Ascending aorta (tissue), 2 donors: ENCODE data around the gene EDA. TPM values are rescaled to one million over a fixed set of nuclear protein-coding genes. Genes with fewer than 3 reads are reported as not detected.

Experiments
- DNase-seq, 2 donors: peaks; one replicate each; pipeline ENCODE4 v3.0.0-alpha.2; 2019; ENCODE audit warnings: low spot score in 2 of 2
- H3K27ac ChIP-seq, 2 donors: fragments of 200-600 bp; sonication (generic); one replicate each; pipeline ENCODE4 v1.5.1; 2016 to 2017; ENCODE audit warnings: mild to moderate bottlenecking in 1 of 2
- H3K27me3 ChIP-seq: fragments of 200-600 bp; sonication (generic); one replicate; pipeline ENCODE4 v1.5.1; 2017
- H3K36me3 ChIP-seq, 2 donors: fragments of 200-600 bp; sonication (generic); one replicate each; pipeline ENCODE4 v1.5.1; 2016
- H3K4me1 ChIP-seq, 2 donors: fragments of 200-600 bp; sonication (generic); one replicate each; pipeline ENCODE4 v1.5.1; 2016 to 2017; ENCODE audit warnings: mild to moderate bottlenecking in 1 of 2
- H3K4me3 ChIP-seq, 2 donors: fragments of 200-600 bp; sonication (generic); one replicate each; pipeline ENCODE4 v1.5.1; 2016 to 2017; ENCODE audit warnings: mild to moderate bottlenecking in 1 of 2
- H3K9me3 ChIP-seq, 2 donors: fragments of 200-600 bp; sonication (generic); one replicate each; pipeline ENCODE4 v1.5.1; 2016
- intact Hi-C: fragments of 100-400 bp; cut with DNase I; formaldehyde crosslinking; loops from one replicate; pipeline ENCODE4 v1.15.1; 2023
- total RNA-seq: library from RNA; depleted of rRNA; stranded (reverse); fragments of >200 nt; gene quantifications from one replicate; pipeline ENCODE4 v1.1.0, GENCODE V29; 2016
- TF ChIP-seq, protein P1 (sequence below), 3 experiments: fragments of 200-600 bp in 2 of 3; fragments of 450-650 bp in 1 of 3; sonication (generic) in 2 of 3; IDR thresholded peaks; one replicate each; pipeline ENCODE4 v1.5.1; 2016 to 2019; ENCODE audit warnings: antibody characterized with exemption in 3 of 3, mild to moderate bottlenecking in 1 of 3, moderate library complexity in 1 of 3

EDA gene
- total RNA-seq, 1 donor from 2014 or later, result 1.7 TPM

DNA sequence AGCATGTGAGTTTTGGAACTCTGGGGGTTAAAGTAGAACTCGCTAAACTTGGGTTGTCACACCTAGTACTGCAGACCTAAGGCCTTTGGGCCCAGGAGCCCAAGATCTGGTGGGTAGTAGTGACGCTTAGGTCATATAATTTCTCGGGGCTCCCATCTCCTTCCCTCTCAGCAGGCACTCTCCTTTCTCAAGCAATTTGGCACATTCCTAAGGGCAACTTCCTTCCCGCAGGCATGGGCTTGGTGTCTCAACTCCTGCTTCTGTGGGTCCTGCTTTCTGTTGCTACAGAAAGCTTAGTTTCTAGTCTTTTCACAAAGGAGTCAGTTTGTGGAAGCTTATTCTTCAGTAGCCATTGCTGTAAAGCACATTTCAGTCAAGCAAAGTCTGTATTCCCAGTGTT, 10.4 kb upstream of the EDA start:
- Histone ChIP-seq H3K27me3 (no peaks in the 10 kb centered on the region), H3K9me3 (no peaks in the 10 kb centered on the region), H3K4me1 (no peaks in the 10 kb centered on the region), H3K27ac (no peak overlapping the region), H3K36me3 (no peaks in the 10 kb centered on the region), H3K4me3 (no peak overlapping the region)
- TF ChIP-seq, protein P1, sequence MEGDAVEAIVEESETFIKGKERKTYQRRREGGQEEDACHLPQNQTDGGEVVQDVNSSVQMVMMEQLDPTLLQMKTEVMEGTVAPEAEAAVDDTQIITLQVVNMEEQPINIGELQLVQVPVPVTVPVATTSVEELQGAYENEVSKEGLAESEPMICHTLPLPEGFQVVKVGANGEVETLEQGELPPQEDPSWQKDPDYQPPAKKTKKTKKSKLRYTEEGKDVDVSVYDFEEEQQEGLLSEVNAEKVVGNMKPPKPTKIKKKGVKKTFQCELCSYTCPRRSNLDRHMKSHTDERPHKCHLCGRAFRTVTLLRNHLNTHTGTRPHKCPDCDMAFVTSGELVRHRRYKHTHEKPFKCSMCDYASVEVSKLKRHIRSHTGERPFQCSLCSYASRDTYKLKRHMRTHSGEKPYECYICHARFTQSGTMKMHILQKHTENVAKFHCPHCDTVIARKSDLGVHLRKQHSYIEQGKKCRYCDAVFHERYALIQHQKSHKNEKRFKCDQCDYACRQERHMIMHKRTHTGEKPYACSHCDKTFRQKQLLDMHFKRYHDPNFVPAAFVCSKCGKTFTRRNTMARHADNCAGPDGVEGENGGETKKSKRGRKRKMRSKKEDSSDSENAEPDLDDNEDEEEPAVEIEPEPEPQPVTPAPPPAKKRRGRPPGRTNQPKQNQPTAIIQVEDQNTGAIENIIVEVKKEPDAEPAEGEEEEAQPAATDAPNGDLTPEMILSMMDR (IDR thresholded peaks at IDR 0.05), result no peak
- no peak for DNase-seq
- intact Hi-C loops, result no loop called here

DNA sequence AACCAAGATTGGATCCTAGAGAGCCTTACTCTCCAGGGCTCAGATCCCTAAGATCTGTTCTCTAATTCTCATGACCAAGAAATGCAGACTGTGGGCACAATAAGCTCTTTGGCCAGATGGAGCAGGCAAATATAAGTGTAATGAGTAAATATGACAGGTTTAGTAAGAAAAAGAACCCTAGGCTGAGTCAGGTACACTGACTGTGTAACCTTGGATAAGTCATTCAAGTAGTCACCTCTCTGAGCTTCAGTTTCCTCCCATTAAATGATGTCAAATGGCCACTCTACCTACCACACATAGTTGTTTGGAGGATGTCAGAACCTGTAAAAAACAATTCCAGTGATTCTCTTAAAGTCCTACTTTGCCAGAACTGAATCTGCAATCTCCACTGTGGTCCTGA, 8.3 kb upstream of the EDA start:
- TF ChIP-seq, protein P1 (IDR thresholded peaks at IDR 0.05), result no peak
- Histone ChIP-seq H3K4me3 (no peak overlapping the region), H3K9me3 (no peaks in the 10 kb centered on the region), H3K27me3 (no peaks in the 10 kb centered on the region), H3K27ac (no peak overlapping the region), H3K4me1 (no peaks in the 10 kb centered on the region), H3K36me3 (no peaks in the 10 kb centered on the region)
- no peak for DNase-seq
- intact Hi-C loops, result no loop called here

- H3K4me1 ChIP-seq, result no peaks in the 10 kb centered on the region
- DNase-seq, result no peak
- TF ChIP-seq, protein P1 (IDR thresholded peaks at IDR 0.05), result no peak
- H3K36me3 ChIP-seq, result no peaks in the 10 kb centered on the region
- no peak overlapping the region for H3K27ac ChIP-seq
- intact Hi-C loops, result loop anchor here (2.0 to 10.0 kb wide), 3 partner anchors 449 to 821 kb away; partner anchors contain the start of genes IGBP1 and PJA1
- no peaks in the 10 kb centered on the region for H3K27me3 ChIP-seq
- H3K4me3 ChIP-seq, result no peak overlapping the region
- H3K9me3 ChIP-seq, result no peaks in the 10 kb centered on the region
Observed at GRCh38 chrX:69613946-69614345, 2.0 kb upstream of the EDA start.

DNA sequence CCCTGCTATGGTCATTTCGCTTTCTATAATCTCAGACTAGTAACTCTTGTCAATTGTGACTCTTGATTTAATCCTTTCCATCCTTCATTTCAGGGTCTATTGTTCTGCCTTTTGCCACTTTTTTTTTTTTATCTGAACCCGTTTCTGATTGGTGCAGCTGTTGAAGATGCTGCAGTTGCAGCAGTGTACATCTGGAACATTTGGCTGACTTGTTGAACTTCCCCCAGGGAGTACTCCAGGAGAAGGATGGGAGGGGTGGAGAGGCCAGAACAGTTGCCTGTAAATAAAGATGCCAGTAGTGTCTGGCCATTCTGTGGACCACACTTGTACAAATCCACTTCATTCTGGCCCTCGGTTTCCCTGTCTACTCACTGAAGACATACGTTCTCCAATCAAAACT, 1.0 kb upstream of the EDA start:
- Histone ChIP-seq H3K4me3 (peak overlapping the region in 1 of 2 donors; percentile 89), H3K4me1 (no peaks in the 10 kb centered on the region)
- intact Hi-C loops, result loop anchor here (2.0 to 10.0 kb wide), 4 partner anchors 78 to 820 kb away; partner anchors contain the start of genes IGBP1 and PJA1

GRCh38 chrX:69615342-69615741, 571 bp upstream of the EDA start:
- Histone ChIP-seq H3K27me3 (no peaks in the 10 kb centered on the region), H3K9me3 (no peaks in the 10 kb centered on the region), H3K27ac (no peak overlapping the region), H3K36me3 (no peaks in the 10 kb centered on the region), H3K4me3 (peak overlapping the region; percentile 26 to 89), H3K4me1 (no peaks in the 10 kb centered on the region)
- DNase-seq, result no peak
- intact Hi-C loops, result loop anchor here (2.0 to 10.0 kb wide), 4 partner anchors 78 to 819 kb away; partner anchors contain the start of genes IGBP1 and PJA1
- TF ChIP-seq, protein P1 (IDR thresholded peaks at IDR 0.05), result no peak

More for the DNA sequence above, 1.0 kb upstream of the EDA start:
- no peaks in the 10 kb centered on the region for H3K27me3 ChIP-seq
- H3K27ac ChIP-seq, result no peak overlapping the region
- H3K36me3 ChIP-seq, result no peaks in the 10 kb centered on the region
- H3K9me3 ChIP-seq, result no peaks in the 10 kb centered on the region
- TF ChIP-seq, protein P1 (IDR thresholded peaks at IDR 0.05), result no peak
- DNase-seq, result no peak
